ENCODE data around the gene APOL1.

GRCh38 chr22:36235585-36235984, 17.3 kb upstream of the APOL1 start:
- TF ChIP-seq POLR2A (IDR thresholded peaks at IDR 0.05) (no peak), CTCF (IDR thresholded peaks at IDR 0.05) (no peak), POLR2AphosphoS5 (IDR thresholded peaks at IDR 0.05) (no peak)

Data from prostate gland (tissue), 2 donors.